Adrenal gland (tissue), 12 donors: Measurements from ENCODE around the gene PPP2R1B. TPM values are rescaled to one million over a fixed set of nuclear protein-coding genes. Genes with fewer than 3 reads are reported as not detected.

Experiments
- DNase-seq, 7 donors: peaks; one replicate each; pipeline ENCODE4 v3.0.0-alpha.2; 2019 to 2020
- H3K27ac ChIP-seq, 5 donors: fragments of 200-600 bp; sonication (generic) in 4 of 5; 1 replicate in 3 of 5; 2 replicates in 2 of 5; pipeline versions ENCODE4 v1.5.1 to v1.8.0; 2016 to 2020; ENCODE audit warnings: mild to moderate bottlenecking in 1 of 5
- H3K27me3 ChIP-seq: fragments of 200-600 bp; 2 replicates; pipeline ENCODE4 v1.8.0; 2021
- H3K36me3 ChIP-seq, 2 donors: fragments of 200-600 bp; replicated peaks in 1 of 2; 1 replicate in 1 of 2; 2 replicates in 1 of 2; pipeline versions ENCODE4 v1.5.1 to v1.8.0; 2018 to 2022
- H3K4me1 ChIP-seq, 2 donors: fragments of 200-600 bp; replicated peaks in 1 of 2; 1 replicate in 1 of 2; 2 replicates in 1 of 2; pipeline versions ENCODE4 v1.5.1 to v1.8.0; 2018 to 2021
- H3K4me3 ChIP-seq, 4 donors: fragments of 200-600 bp; sonication (generic) in 3 of 4; one replicate each; pipeline ENCODE4 v1.5.1; 2016 to 2018
- H3K9me3 ChIP-seq, 3 donors: fragments of 200-600 bp; sonication (generic) in 1 of 3; replicated peaks in 1 of 3; 1 replicate in 2 of 3; 2 replicates in 1 of 3; pipeline versions ENCODE4 v1.5.1 to v1.8.0; 2016 to 2021
- POLR2A ChIP-seq, 2 donors: fragments of 450-650 bp; IDR thresholded peaks; one replicate each; pipeline ENCODE4 v1.6.1; 2017; ENCODE audit warnings: antibody characterized with exemption in 2 of 2, mild to moderate bottlenecking in 2 of 2, moderate library complexity in 1 of 2
- WGBS, 4 donors: extraction: QIAGEN DNeasy Blood & Tissue Kit in 2 of 4; methylation state at CpG; one replicate each; pipeline versions ENCODE4 v1.1.5 to v1.1.7; 2013 to 2017; 5-methylcytosine and 5-hydroxymethylcytosine counted together
- intact Hi-C, 2 donors: fragments of 100-400 bp; cut with DNase I; formaldehyde crosslinking; loops; one replicate each; pipeline versions ENCODE4 v1.14.1 to v1.15.0; 2022 to 2023
- polyA plus RNA-seq, 3 donors: library from polyadenylated mRNA; stranded (reverse); fragments of 200-250 nt in 2 of 3; fragments of 350-450 nt in 1 of 3; fragmentation: Illumina TruSeq in 1 of 3; extraction: RNeasy Lipid Tissue Mini Kit (QIAGEN cat#74804) in 1 of 3; gene quantifications; one replicate each; pipeline ENCODE4 v1.2.3, GENCODE V29; 2013 to 2014
- total RNA-seq, 9 donors: library from RNA; depleted of rRNA in 4 of 9; stranded (reverse); fragments of >200 nt in 4 of 9; fragments of 120-200 nt in 1 of 9; fragmentation: NEBNext Ultra II Directional in 1 of 9; extraction: Animal tissue kit (Norgen Biotek cat#: 25700) in 1 of 9; gene quantifications; one replicate each; pipeline versions ENCODE4 v1.1.0 to v1.2.4, GENCODE V29; 2013 to 2023
- TF ChIP-seq, protein P1 (sequence below), 6 experiments: fragments of 450-650 bp in 4 of 6; fragments of 200-600 bp in 2 of 6; sonication (generic) in 1 of 6; IDR thresholded peaks; 1 replicate in 5 of 6; 2 replicates in 1 of 6; pipeline versions ENCODE4 v1.5.1 to v1.8.0; 2016 to 2021; ENCODE audit warnings: antibody characterized with exemption in 6 of 6, mild to moderate bottlenecking in 2 of 6, moderate library complexity in 1 of 6
- donor health status: healthy with polysubstance abuse.
- donor health status: Bipolar disorder and iron deficiency.
- donor health status: DM: yes; HTN: yes; CAD: no.
- donor health status: DM: no; HTN: no; CAD: no.
- donor health status: DM: no; HTN: no; CAD: no.
- donor health status: DM: yes; HTN: yes; CAD: no.

PPP2R1B gene
- total and polyA plus RNA-seq, 12 donors: 10.3 to 58.1 (median 32.2) TPM

DNA sequence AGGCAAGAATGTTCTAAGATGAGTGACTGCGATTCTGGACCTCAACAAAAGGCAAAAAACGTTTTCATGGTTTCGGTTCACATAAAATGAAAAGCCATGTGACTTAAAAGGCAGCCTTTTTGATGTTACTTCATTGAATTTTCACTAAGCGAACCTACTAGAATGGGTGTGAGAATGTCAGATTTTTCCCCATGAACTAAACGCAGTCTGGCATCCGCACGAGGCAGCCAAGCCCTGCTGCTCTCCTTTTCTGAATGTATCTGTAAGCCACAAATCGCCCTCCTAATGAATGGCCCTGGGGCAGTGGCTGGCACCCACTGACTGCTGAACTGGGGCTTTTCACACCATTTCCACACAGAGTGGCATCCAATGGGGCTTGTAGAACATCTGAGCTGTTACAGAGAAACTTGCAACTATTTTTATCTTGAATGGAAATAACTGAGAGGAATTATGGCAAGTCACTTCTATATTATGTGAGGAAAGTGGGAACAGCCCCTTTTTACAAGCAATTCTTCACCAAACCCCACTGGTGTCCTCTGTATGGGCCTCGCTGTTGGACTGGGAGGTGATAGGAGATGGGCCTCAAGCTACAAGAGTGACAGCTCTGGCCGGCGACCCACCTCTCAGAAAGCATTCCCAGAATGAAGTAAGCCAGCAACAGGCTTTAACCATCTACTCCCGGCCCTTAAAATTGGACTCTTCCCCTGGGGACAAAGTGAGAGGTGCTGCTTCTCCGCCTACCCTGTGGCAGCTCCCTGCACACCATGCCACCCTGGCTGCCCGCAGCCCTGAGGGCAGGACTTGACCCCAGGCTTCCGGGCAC, 29.4 kb downstream of the PPP2R1B start:
- Histone ChIP-seq H3K9me3 (no peaks in the 10 kb centered on the region), H3K4me1 (peaks cover 48 to 70% of the 10 kb centered on the region in 2 donors), H3K4me3 (no peak overlapping the region), H3K27ac (peak overlapping the region; percentile 10 to 99 (median 93)), H3K36me3 (peaks cover 0 to 14% of the 10 kb centered on the region in 2 donors), H3K27me3 (no peaks in the 10 kb centered on the region)
- WGBS, 4 donors: 80 to 83% (median 82%) methylated on average over 14 to 15 of the region's 15 CpGs
- no peak for DNase-seq
- TF ChIP-seq, protein P1, sequence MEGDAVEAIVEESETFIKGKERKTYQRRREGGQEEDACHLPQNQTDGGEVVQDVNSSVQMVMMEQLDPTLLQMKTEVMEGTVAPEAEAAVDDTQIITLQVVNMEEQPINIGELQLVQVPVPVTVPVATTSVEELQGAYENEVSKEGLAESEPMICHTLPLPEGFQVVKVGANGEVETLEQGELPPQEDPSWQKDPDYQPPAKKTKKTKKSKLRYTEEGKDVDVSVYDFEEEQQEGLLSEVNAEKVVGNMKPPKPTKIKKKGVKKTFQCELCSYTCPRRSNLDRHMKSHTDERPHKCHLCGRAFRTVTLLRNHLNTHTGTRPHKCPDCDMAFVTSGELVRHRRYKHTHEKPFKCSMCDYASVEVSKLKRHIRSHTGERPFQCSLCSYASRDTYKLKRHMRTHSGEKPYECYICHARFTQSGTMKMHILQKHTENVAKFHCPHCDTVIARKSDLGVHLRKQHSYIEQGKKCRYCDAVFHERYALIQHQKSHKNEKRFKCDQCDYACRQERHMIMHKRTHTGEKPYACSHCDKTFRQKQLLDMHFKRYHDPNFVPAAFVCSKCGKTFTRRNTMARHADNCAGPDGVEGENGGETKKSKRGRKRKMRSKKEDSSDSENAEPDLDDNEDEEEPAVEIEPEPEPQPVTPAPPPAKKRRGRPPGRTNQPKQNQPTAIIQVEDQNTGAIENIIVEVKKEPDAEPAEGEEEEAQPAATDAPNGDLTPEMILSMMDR (IDR thresholded peaks at IDR 0.05): no peak
- TF ChIP-seq POLR2A (IDR thresholded peaks at IDR 0.05): no peak
- intact Hi-C loops: no loop called here

DNA sequence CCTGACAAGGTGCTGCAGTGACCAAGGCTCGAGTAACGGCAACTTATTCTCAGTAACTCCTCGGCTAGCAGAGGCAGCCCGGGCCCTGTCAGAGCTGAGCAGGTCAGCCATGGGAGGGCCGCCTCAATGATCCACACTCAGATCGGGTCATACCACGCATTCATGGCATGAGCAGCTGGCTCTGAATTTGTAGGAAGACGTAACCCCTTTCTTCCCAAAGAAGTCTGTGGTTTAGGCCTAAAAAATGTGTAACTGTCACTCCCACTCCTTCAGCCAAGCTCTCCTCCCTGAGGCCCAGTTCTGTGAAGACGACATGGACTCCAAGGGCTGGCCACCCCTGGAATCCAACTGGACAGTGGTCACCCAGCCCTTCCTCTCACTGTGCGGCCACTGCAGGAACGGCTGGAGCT, 30.0 kb downstream of the PPP2R1B start:
- 50 to 67% (median 58%) methylated on average over 1 to 11 of the region's 11 CpGs for WGBS, 4 donors
- intact Hi-C loops: no loop called here
- TF ChIP-seq, protein P1 (IDR thresholded peaks at IDR 0.05): no peak
- no peak for TF ChIP-seq POLR2A (IDR thresholded peaks at IDR 0.05)
- DNase-seq: peak in 1 of 7 donors; percentile 74
- H3K36me3 ChIP-seq: peaks cover 0 to 7% of the 10 kb centered on the region in 2 donors
- peaks cover 48 to 77% of the 10 kb centered on the region in 2 donors for H3K4me1 ChIP-seq
- peak overlapping the region; percentile 10 to 99 (median 93) for H3K27ac ChIP-seq
- no peaks in the 10 kb centered on the region for H3K27me3 ChIP-seq
- H3K4me3 ChIP-seq: no peak overlapping the region
- no peaks in the 10 kb centered on the region for H3K9me3 ChIP-seq

DNA sequence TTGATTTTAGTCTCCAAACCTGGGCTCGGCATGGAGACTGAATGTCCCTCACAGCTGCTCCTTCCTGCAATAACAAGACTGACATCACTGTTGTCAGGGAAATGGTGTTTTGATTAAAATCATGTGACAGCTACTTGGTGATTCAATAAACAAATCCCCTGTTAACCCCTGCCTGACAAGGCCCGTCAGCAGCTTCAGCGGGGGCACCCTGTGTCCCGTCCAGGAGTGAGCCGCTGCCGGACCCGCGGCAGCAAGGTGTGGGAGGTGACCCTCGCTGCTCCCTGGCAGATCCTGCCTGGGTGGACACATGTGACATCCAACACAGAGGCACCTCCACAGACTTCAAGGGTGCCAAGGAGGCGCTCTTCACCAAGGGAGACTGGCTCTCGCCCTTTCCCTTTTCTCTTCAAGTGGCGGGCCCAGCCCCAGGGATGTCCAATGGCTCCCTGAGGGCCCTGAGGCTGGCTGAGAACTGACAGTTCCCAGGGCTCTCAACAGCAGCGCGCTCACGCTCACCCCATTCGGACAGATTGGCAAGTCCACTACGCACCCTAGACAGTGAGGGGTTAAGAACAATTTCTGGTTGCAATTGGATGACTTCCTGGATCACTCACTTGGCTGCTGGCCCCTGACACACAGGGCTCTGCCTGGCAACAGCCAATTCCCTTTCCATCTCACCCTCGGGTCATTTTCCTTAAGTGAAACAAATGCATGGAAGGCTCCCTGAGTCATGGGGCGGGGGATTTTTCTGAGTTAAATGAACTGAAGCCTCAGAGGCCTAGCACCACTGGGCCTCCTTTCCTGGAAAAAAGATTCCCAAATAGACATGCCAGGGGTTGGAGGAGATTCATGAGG, 30.7 kb downstream of the PPP2R1B start:
- H3K9me3 ChIP-seq: no peaks in the 10 kb centered on the region
- peak; percentile 72 to 96 (median 90) for DNase-seq
- H3K27ac ChIP-seq: peak overlapping the region; percentile 10 to 99 (median 93)
- peaks cover 0 to under 1% of the 10 kb centered on the region in 2 donors for H3K36me3 ChIP-seq
- H3K4me3 ChIP-seq: peak overlapping the region in 2 of 4 donors; percentile 6 to 38
- TF ChIP-seq, protein P1 (IDR thresholded peaks at IDR 0.05): no peak
- peak in 1 of 2 donors; percentile 59 for TF ChIP-seq POLR2A (IDR thresholded peaks at IDR 0.05)
- WGBS, 4 donors: 39 to 52% (median 42%) methylated on average over 18 to 19 of the region's 19 CpGs
- peaks cover 55 to 84% of the 10 kb centered on the region in 2 donors for H3K4me1 ChIP-seq
- no peaks in the 10 kb centered on the region for H3K27me3 ChIP-seq
- intact Hi-C loops: no loop called here

DNA sequence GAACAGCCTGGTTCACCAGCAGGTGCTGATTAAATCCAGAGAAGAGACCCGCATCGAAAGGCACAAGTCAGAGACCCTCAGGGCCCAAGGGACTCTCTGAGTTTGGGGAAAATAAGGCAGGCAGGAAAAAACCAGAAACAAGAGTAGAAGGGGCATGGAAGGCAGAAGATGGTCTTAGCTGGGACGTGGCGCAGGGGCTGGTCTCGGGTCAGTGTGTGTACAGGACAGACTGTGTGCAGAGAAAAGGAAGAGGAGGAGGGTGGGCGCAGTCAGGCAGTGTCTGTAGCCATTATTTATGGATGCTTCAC, 31.3 kb downstream of the PPP2R1B start:
- Histone ChIP-seq H3K27me3 (no peaks in the 10 kb centered on the region), H3K4me3 (peak overlapping the region in 1 of 4 donors; percentile 38), H3K4me1 (peaks cover 56 to 90% of the 10 kb centered on the region in 2 donors), H3K9me3 (no peaks in the 10 kb centered on the region), H3K36me3 (no peaks in the 10 kb centered on the region), H3K27ac (peak overlapping the region; percentile 71 to 99 (median 93))
- 43 to 63% (median 55%) methylated on average over 6 of the region's 6 CpGs for WGBS, 4 donors
- TF ChIP-seq, protein P1 (IDR thresholded peaks at IDR 0.05): no peak
- peak in 1 of 2 donors; percentile 32 for TF ChIP-seq POLR2A (IDR thresholded peaks at IDR 0.05)
- no peak for DNase-seq
- intact Hi-C loops: no loop called here
